Neural progenitor cell (in vitro differentiated cells): Measurements from ENCODE around the gene GPR148. TPM values are rescaled to one million over a fixed set of nuclear protein-coding genes. Genes with fewer than 3 reads are reported as not detected.

Source experiments
- DNase-seq: peaks from one replicate; pipeline ENCODE4 v3.0.0-alpha.2; 2016; ENCODE audit warnings: low spot score
- H2AFZ ChIP-seq: fragments of 200-600 bp; sonication (generic); replicated peaks from 2 replicates; pipeline ENCODE4 v1.6.1; 2016; ENCODE audit warnings: antibody characterized with exemption
- H3F3A ChIP-seq: fragments of 200-600 bp; sonication (generic); 2 replicates; pipeline ENCODE4 v1.6.1; 2016; ENCODE audit warnings: antibody characterized with exemption, low read depth
- H3K27ac ChIP-seq: fragments of 200-600 bp; sonication (generic); 2 replicates; pipeline ENCODE4 v1.5.1; 2016; ENCODE audit warnings: mild to moderate bottlenecking
- H3K27me3 ChIP-seq: fragments of 200-600 bp; sonication (generic); 2 replicates; pipeline ENCODE4 v1.6.1; 2016; ENCODE audit warnings: mild to moderate bottlenecking, moderate library complexity
- H3K36me3 ChIP-seq: fragments of 200-600 bp; sonication (generic); 2 replicates; pipeline ENCODE4 v1.5.1; 2016
- H3K4me1 ChIP-seq: fragments of 200-600 bp; sonication (generic); 2 replicates; pipeline ENCODE4 v1.6.1; 2016; ENCODE audit warnings: mixed run types
- H3K4me2 ChIP-seq: fragments of 200-600 bp; sonication (generic); 2 replicates; pipeline ENCODE4 v1.6.1; 2016
- H3K4me3 ChIP-seq: fragments of 200-600 bp; sonication (generic); 2 replicates; pipeline ENCODE4 v1.5.1; 2016
- H3K79me2 ChIP-seq: fragments of 200-600 bp; sonication (generic); 2 replicates; pipeline ENCODE4 v1.6.1; 2016; ENCODE audit warnings: low read depth
- H3K9ac ChIP-seq: fragments of 200-600 bp; sonication (generic); 2 replicates; pipeline ENCODE4 v1.6.1; 2016
- H3K9me3 ChIP-seq: fragments of 200-600 bp; sonication (generic); 2 replicates; pipeline ENCODE4 v1.5.1; 2016; ENCODE audit warnings: low read depth
- H4K20me1 ChIP-seq: fragments of 200-600 bp; sonication (generic); 2 replicates; pipeline ENCODE4 v1.6.1; 2016; ENCODE audit warnings: low read depth
- H3K27ac Mint-ChIP-seq: 3 replicates; pipeline ENCODE4 v1.8.0; 2021; ENCODE audit warnings: mixed read lengths
- H3K27me3 Mint-ChIP-seq: 2 replicates; pipeline ENCODE4 v1.8.0; 2022; ENCODE audit warnings: low read depth, mild to moderate bottlenecking, inconsistent platforms, moderate library complexity, mixed read lengths; ENCODE audit not compliant: insufficient read depth
- H3K36me3 Mint-ChIP-seq: 3 replicates; pipeline ENCODE4 v1.8.0; 2021; ENCODE audit warnings: mixed read lengths
- H3K4me1 Mint-ChIP-seq: 3 replicates; pipeline ENCODE4 v1.8.0; 2021; ENCODE audit warnings: mixed read lengths
- H3K4me3 Mint-ChIP-seq: 3 replicates; pipeline ENCODE4 v1.8.0; 2021; ENCODE audit warnings: mild to moderate bottlenecking, moderate library complexity, mixed read lengths
- H3K9me3 Mint-ChIP-seq: 3 replicates; pipeline ENCODE4 v1.8.0; 2020; ENCODE audit warnings: mixed read lengths
- EZH2 ChIP-seq: fragments of 200-600 bp; sonication (generic); IDR thresholded peaks from 2 replicates; pipeline ENCODE4 v1.6.1; 2017; ENCODE audit warnings: antibody characterized with exemption, mild to moderate bottlenecking, moderate library complexity
- EZH2phosphoT487 ChIP-seq: fragments of 200-600 bp; sonication (generic); IDR thresholded peaks from 2 replicates; pipeline ENCODE4 v1.6.1; 2017; ENCODE audit warnings: antibody characterized with exemption
- total RNA-seq: library from RNA; depleted of rRNA; stranded (reverse); fragments of >200 nt; gene quantifications from 2 replicates; pipeline ENCODE4 v1.2.3, GENCODE V29; 2015; ENCODE audit warnings: low replicate concordance
- TF ChIP-seq, protein P1 (sequence below): fragments of 200-600 bp; sonication (generic); IDR thresholded peaks from 2 replicates; pipeline ENCODE4 v1.5.1; 2017; ENCODE audit warnings: antibody characterized with exemption, mild to moderate bottlenecking

GPR148 gene
- total RNA-seq, 1 donor from 2014 or later: not detected

DNA sequence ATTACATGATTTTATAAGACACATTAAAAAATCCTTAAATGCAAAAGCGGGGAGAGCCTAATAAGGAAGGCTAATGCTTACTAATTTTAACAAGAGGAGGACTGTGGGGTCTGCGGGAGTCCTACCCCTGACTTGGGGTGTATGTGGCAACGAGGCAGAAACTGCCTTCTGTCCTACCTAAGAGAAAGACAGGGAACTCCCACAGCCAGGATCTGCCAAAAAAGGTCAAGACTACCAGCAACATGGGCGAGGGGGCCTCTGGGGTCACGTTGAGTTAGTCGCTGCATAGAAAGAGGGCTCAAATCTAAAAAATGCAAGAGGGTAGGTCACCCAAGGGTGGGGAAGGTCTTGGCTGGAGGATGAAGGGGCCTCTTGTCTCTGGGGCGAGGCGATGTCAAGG lies 25.9 kb downstream of the GPR148 start:
- Histone ChIP-seq H3F3A (peaks cover 24% of the 10 kb centered on the region), H2AFZ (no peak overlapping the region), H3K4me2 (no peak overlapping the region), H3K36me3 (no peaks in the 10 kb centered on the region), H3K4me3 (no peak overlapping the region), H4K20me1 (peaks cover 26% of the 10 kb centered on the region), H3K27ac (no peak overlapping the region), H3K27me3 (peaks cover 71% of the 10 kb centered on the region), H3K9ac (no peak overlapping the region), H3K9me3 (no peaks in the 10 kb centered on the region), H3K79me2 (no peaks in the 10 kb centered on the region), H3K4me1 (peaks cover 16% of the 10 kb centered on the region)
- no peaks in the 10 kb centered on the region for H3K36me3 Mint-ChIP-seq
- no peak overlapping the region for H3K27ac Mint-ChIP-seq
- DNase-seq: no peak
- no peaks in the 10 kb centered on the region for H3K9me3 Mint-ChIP-seq
- H3K4me1 Mint-ChIP-seq: peaks cover 11% of the 10 kb centered on the region
- peaks cover 52% of the 10 kb centered on the region for H3K27me3 Mint-ChIP-seq
- TF ChIP-seq EZH2 (no peak), EZH2phosphoT487 (no peak)
- TF ChIP-seq, protein P1, sequence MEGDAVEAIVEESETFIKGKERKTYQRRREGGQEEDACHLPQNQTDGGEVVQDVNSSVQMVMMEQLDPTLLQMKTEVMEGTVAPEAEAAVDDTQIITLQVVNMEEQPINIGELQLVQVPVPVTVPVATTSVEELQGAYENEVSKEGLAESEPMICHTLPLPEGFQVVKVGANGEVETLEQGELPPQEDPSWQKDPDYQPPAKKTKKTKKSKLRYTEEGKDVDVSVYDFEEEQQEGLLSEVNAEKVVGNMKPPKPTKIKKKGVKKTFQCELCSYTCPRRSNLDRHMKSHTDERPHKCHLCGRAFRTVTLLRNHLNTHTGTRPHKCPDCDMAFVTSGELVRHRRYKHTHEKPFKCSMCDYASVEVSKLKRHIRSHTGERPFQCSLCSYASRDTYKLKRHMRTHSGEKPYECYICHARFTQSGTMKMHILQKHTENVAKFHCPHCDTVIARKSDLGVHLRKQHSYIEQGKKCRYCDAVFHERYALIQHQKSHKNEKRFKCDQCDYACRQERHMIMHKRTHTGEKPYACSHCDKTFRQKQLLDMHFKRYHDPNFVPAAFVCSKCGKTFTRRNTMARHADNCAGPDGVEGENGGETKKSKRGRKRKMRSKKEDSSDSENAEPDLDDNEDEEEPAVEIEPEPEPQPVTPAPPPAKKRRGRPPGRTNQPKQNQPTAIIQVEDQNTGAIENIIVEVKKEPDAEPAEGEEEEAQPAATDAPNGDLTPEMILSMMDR: no peak
- H3K4me3 Mint-ChIP-seq: peak overlapping the region; percentile 81

DNA sequence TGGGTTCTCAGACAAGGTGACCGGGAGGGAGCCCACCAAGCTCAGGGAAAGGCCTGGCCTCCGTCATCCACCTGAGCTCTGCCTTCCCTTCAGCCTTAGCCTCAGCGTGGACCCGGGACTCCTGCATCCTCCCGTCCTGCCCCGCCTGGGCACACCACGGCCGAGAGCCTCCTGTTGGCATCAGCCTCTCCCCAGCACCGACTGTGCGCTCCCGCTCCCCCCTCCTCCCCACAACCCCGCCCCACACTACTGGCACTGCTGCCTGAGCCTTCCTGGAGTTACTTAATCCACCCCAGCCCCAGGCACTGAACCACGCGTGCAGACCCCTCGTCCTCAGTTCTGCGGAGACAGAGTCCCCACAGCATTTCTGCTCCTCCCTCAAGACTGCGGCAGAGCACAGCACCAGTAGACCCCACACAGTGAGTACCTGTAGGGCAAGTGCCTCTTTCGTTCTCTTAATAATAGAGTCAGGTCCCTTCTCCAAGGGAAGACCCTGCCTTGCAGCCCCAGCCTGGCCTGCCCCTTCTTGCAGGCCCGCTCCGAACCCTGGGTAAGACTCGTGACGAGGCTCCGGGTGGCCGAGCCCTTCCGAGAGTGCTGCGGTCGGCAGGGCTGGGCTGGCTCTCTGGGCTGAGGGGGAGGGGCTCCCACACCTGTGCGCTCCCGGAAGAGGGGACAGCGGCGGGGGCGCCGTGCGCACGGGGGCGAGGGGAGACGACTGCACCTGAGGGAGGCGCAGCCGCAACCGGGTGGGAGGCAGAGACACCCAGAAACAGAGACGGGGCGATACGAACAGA lies 26.6 kb downstream of the GPR148 start, which contains the start of gene AMER3:
TSS of gene AMER3 (plus strand) at position 285 of the 797 bp plus-strand sequence. CDS start 6,533 bp downstream, outside the sequence.
- H3K9me3 ChIP-seq: no peaks in the 10 kb centered on the region
- peak within 1 kb of the TSS; percentile 90 for H3K4me3 ChIP-seq
- Mint-ChIP-seq H3K4me3 (peak within 1 kb of the TSS; percentile 81), H3K4me1 (peaks cover 11% of the 10 kb centered on the region), H3K36me3 (no peaks in the 10 kb centered on the region), H3K9me3 (no peaks in the 10 kb centered on the region), H3K27ac (no peak within 1 kb of the TSS), H3K27me3 (peaks cover 51% of the 10 kb centered on the region)
- peaks cover 16% of the 10 kb centered on the region for H3K4me1 ChIP-seq
- H3K27me3 ChIP-seq: peaks cover 74% of the 10 kb centered on the region
- peak within 1 kb of the TSS; percentile 94 for H2AFZ ChIP-seq
- TF ChIP-seq EZH2 (peak; percentile 47), EZH2phosphoT487 (no peak)
- TF ChIP-seq, protein P1: no peak
- H3K4me2 ChIP-seq: peak within 1 kb of the TSS; percentile 99
- H3K27ac ChIP-seq: no peak within 1 kb of the TSS
- peak; percentile 72 for DNase-seq
- no peaks in the 10 kb centered on the region for H3K79me2 ChIP-seq
- H3K36me3 ChIP-seq: no peaks in the 10 kb centered on the region
- peaks cover 24% of the 10 kb centered on the region for H3F3A ChIP-seq
- H4K20me1 ChIP-seq: peaks cover 26% of the 10 kb centered on the region
- H3K9ac ChIP-seq: no peak within 1 kb of the TSS

DNA sequence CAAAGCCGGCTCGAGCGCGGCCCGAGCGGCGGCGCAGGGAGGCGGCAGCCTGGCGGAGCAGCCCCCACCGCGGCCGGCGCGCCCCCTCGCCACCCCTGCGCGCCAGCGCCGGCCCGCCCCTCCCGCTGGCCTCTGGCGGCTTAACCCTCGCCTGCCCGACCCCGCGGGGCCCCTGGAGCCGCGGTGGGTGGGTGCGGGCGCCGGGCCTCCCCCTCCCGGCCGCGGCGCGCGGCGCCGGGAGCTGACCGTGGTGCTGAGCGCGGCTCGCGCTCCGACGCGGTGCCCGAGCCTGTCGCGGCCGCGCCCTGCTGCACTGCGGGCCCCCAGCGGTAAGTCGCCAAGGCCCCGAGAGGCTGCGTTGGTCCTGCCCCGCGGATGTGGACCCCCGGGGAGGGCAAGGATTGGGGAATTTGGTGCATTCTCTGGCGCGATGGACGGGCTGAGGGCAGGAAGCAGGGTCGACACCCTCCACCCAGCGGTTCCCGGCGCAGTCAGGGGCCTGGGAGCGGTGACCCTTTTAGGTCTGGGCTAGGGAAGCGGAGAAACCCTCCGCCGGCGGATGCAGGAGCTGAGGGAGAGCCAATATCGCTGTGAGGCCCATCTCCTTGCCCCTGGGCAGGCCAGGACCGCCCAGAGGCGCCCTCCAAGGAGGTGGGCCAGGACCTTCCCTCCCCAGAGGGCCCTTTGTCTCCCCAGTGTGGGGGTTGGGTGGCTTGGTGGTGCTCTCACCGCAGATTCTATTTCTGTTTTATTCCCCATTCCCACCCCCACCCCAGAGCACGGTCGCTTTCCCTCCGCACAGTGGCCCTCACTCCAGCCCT lies 27.4 kb downstream of the GPR148 start:
- Histone ChIP-seq H3K4me1 (peaks cover 16% of the 10 kb centered on the region), H3K4me2 (peak overlapping the region; percentile 99), H3K36me3 (no peaks in the 10 kb centered on the region), H2AFZ (peak overlapping the region; percentile 94), H3K27me3 (peaks cover 74% of the 10 kb centered on the region), H4K20me1 (peaks cover 26% of the 10 kb centered on the region), H3K4me3 (peak overlapping the region; percentile 90), H3F3A (peaks cover 24% of the 10 kb centered on the region), H3K79me2 (no peaks in the 10 kb centered on the region), H3K9me3 (no peaks in the 10 kb centered on the region), H3K9ac (no peak overlapping the region), H3K27ac (no peak overlapping the region)
- no peak overlapping the region for H3K27ac Mint-ChIP-seq
- no peak for TF ChIP-seq EZH2
- TF ChIP-seq, protein P1: no peak
- TF ChIP-seq EZH2phosphoT487: no peak
- peak overlapping the region; percentile 82 for H3K4me3 Mint-ChIP-seq
- no peaks in the 10 kb centered on the region for H3K36me3 Mint-ChIP-seq
- peaks cover 11% of the 10 kb centered on the region for H3K4me1 Mint-ChIP-seq
- peaks cover 52% of the 10 kb centered on the region for H3K27me3 Mint-ChIP-seq
- H3K9me3 Mint-ChIP-seq: no peaks in the 10 kb centered on the region
- DNase-seq: peak; percentile 91
